IgD-negative memory B cell (primary cell): ENCODE data around the gene SPRING1. TPM values are rescaled to one million over a fixed set of nuclear protein-coding genes. Genes with fewer than 3 reads are reported as not detected.

Experiments
- H3K27ac Mint-ChIP-seq, 3 donors: one replicate each; pipeline ENCODE4 v1.8.0; 2020 to 2022; ENCODE audit warnings: mild to moderate bottlenecking in 3 of 3, mixed read lengths in 3 of 3, moderate library complexity in 1 of 3
- H3K27me3 Mint-ChIP-seq: one replicate; pipeline ENCODE4 v1.8.0; 2021; ENCODE audit warnings: mixed read lengths
- H3K36me3 Mint-ChIP-seq: one replicate; pipeline ENCODE4 v1.8.0; 2020; ENCODE audit warnings: mild to moderate bottlenecking, mixed read lengths
- H3K4me1 Mint-ChIP-seq, 3 donors: one replicate each; pipeline ENCODE4 v1.8.0; 2020 to 2022; ENCODE audit warnings: mixed read lengths in 3 of 3, mild to moderate bottlenecking in 1 of 3
- H3K4me3 Mint-ChIP-seq, 4 donors: one replicate each; pipeline ENCODE4 v1.8.0; 2020 to 2022; ENCODE audit warnings: mild to moderate bottlenecking in 4 of 4, mixed read lengths in 4 of 4, moderate library complexity in 3 of 4
- H3K9me3 Mint-ChIP-seq, 3 donors: one replicate each; pipeline ENCODE4 v1.8.0; 2020 to 2021; ENCODE audit warnings: mixed read lengths in 3 of 3, mild to moderate bottlenecking in 1 of 3
- polyA plus RNA-seq: library from polyadenylated mRNA; unstranded; fragments of 300-500 nt; fragmentation: Illumina TruSeq; gene quantifications from one replicate; pipeline ENCODE4 v1.2.3, GENCODE V29; 2021

Gene SPRING1
- 33.0 TPM for polyA plus RNA-seq

GRCh38 chr12:116737774-116738657, at the start of gene SPRING1, which contains the start of gene RNFT2:
SPRING1 (minus strand) TSS chr12:116738069; CDS start chr12:116737900, 169 bp downstream.
RNFT2 (plus strand) TSS chr12:116738315; CDS start chr12:116740498, 2,183 bp downstream.
- peaks cover 7% of the 10 kb centered on the region for H3K36me3 Mint-ChIP-seq
- H3K27me3 Mint-ChIP-seq: peaks cover 1% of the 10 kb centered on the region
- no peaks in the 10 kb centered on the region for H3K9me3 Mint-ChIP-seq
- peak within 1 kb of the TSS; percentile 90 to 93 (median 90) for H3K27ac Mint-ChIP-seq
- peaks cover 22 to 33% (median 27%) of the 10 kb centered on the region in 3 donors for H3K4me1 Mint-ChIP-seq
- H3K4me3 Mint-ChIP-seq: peak within 1 kb of the TSS; percentile 95 to 99 (median 97)

- H3K4me1 Mint-ChIP-seq: no peaks in the 10 kb centered on the region
- H3K9me3 Mint-ChIP-seq: no peaks in the 10 kb centered on the region
- no peaks in the 10 kb centered on the region for H3K27me3 Mint-ChIP-seq
- no peak overlapping the region for H3K4me3 Mint-ChIP-seq
- H3K27ac Mint-ChIP-seq: no peak overlapping the region
- peaks cover 29% of the 10 kb centered on the region for H3K36me3 Mint-ChIP-seq
Measured at GRCh38 chr12:116784238-116784612, 46.4 kb upstream of the SPRING1 start.

GRCh38 chr12:116783525-116784237, 45.8 kb upstream of the SPRING1 start:
- Mint-ChIP-seq H3K36me3 (peaks cover 33% of the 10 kb centered on the region), H3K4me3 (no peak overlapping the region)

GRCh38 chr12:116780942-116781341, 43.1 kb upstream of the SPRING1 start:
- H3K27ac Mint-ChIP-seq: peak overlapping the region in 1 of 3 donors; percentile 60
- no peaks in the 10 kb centered on the region for H3K9me3 Mint-ChIP-seq
- peaks cover 23% of the 10 kb centered on the region for H3K36me3 Mint-ChIP-seq
- H3K27me3 Mint-ChIP-seq: no peaks in the 10 kb centered on the region
- H3K4me1 Mint-ChIP-seq: no peaks in the 10 kb centered on the region
- peak overlapping the region in 1 of 4 donors; percentile 51 for H3K4me3 Mint-ChIP-seq

More at GRCh38 chr12:116783525-116784237, 45.8 kb upstream of the SPRING1 start:
- Mint-ChIP-seq H3K9me3 (no peaks in the 10 kb centered on the region), H3K4me1 (no peaks in the 10 kb centered on the region), H3K27ac (no peak overlapping the region), H3K27me3 (no peaks in the 10 kb centered on the region)

GRCh38 chr12:116779597-116779996, 41.7 kb upstream of the SPRING1 start:
- Mint-ChIP-seq H3K9me3 (no peaks in the 10 kb centered on the region), H3K36me3 (peaks cover 21% of the 10 kb centered on the region), H3K4me3 (no peak overlapping the region), H3K27ac (no peak overlapping the region), H3K4me1 (no peaks in the 10 kb centered on the region), H3K27me3 (no peaks in the 10 kb centered on the region)

- no peak overlapping the region for H3K4me3 Mint-ChIP-seq
- H3K4me1 Mint-ChIP-seq: no peaks in the 10 kb centered on the region
- H3K27me3 Mint-ChIP-seq: no peaks in the 10 kb centered on the region
- H3K27ac Mint-ChIP-seq: no peak overlapping the region
- H3K9me3 Mint-ChIP-seq: no peaks in the 10 kb centered on the region
- H3K36me3 Mint-ChIP-seq: peaks cover 13% of the 10 kb centered on the region
Measured at GRCh38 chr12:116777245-116777644, 39.4 kb upstream of the SPRING1 start.

GRCh38 chr12:116774020-116774419, 36.2 kb upstream of the SPRING1 start:
- no peaks in the 10 kb centered on the region for H3K9me3 Mint-ChIP-seq
- H3K4me3 Mint-ChIP-seq: no peak overlapping the region
- H3K4me1 Mint-ChIP-seq: no peaks in the 10 kb centered on the region
- peaks cover 6% of the 10 kb centered on the region for H3K36me3 Mint-ChIP-seq
- no peaks in the 10 kb centered on the region for H3K27me3 Mint-ChIP-seq
- H3K27ac Mint-ChIP-seq: peak overlapping the region in 2 of 3 donors; percentile 20 to 78

GRCh38 chr12:116773276-116773731, 35.4 kb upstream of the SPRING1 start:
- no peak overlapping the region for H3K4me3 Mint-ChIP-seq
- no peaks in the 10 kb centered on the region for H3K27me3 Mint-ChIP-seq
- H3K9me3 Mint-ChIP-seq: no peaks in the 10 kb centered on the region
- H3K36me3 Mint-ChIP-seq: peaks cover 4% of the 10 kb centered on the region
- H3K27ac Mint-ChIP-seq: no peak overlapping the region
- H3K4me1 Mint-ChIP-seq: no peaks in the 10 kb centered on the region

- H3K4me1 Mint-ChIP-seq: no peaks in the 10 kb centered on the region
Measured at GRCh38 chr12:116771651-116772050, 33.8 kb upstream of the SPRING1 start.

GRCh38 chr12:116766746-116767145, 28.9 kb upstream of the SPRING1 start:
- H3K36me3 Mint-ChIP-seq: peaks cover 8% of the 10 kb centered on the region
- no peaks in the 10 kb centered on the region for H3K4me1 Mint-ChIP-seq

More at GRCh38 chr12:116771651-116772050, 33.8 kb upstream of the SPRING1 start:
- Mint-ChIP-seq H3K27ac (no peak overlapping the region), H3K4me3 (no peak overlapping the region), H3K36me3 (peaks cover 4% of the 10 kb centered on the region), H3K27me3 (no peaks in the 10 kb centered on the region), H3K9me3 (no peaks in the 10 kb centered on the region)

GRCh38 chr12:116766285-116766684, 28.4 kb upstream of the SPRING1 start:
- no peaks in the 10 kb centered on the region for H3K9me3 Mint-ChIP-seq
- H3K27me3 Mint-ChIP-seq: no peaks in the 10 kb centered on the region
- H3K27ac Mint-ChIP-seq: no peak overlapping the region
- H3K36me3 Mint-ChIP-seq: peaks cover 8% of the 10 kb centered on the region
- H3K4me3 Mint-ChIP-seq: no peak overlapping the region
- H3K4me1 Mint-ChIP-seq: no peaks in the 10 kb centered on the region

More at GRCh38 chr12:116766746-116767145, 28.9 kb upstream of the SPRING1 start:
- no peaks in the 10 kb centered on the region for H3K27me3 Mint-ChIP-seq
- no peak overlapping the region for H3K4me3 Mint-ChIP-seq
- no peaks in the 10 kb centered on the region for H3K9me3 Mint-ChIP-seq
- H3K27ac Mint-ChIP-seq: no peak overlapping the region

GRCh38 chr12:116765271-116765670, 27.4 kb upstream of the SPRING1 start:
- Mint-ChIP-seq H3K4me3 (no peak overlapping the region), H3K4me1 (no peaks in the 10 kb centered on the region), H3K36me3 (peaks cover 12% of the 10 kb centered on the region), H3K9me3 (no peaks in the 10 kb centered on the region), H3K27me3 (no peaks in the 10 kb centered on the region), H3K27ac (peak overlapping the region in 1 of 3 donors; percentile 63)

- no peaks in the 10 kb centered on the region for H3K27me3 Mint-ChIP-seq
- no peak overlapping the region for H3K4me3 Mint-ChIP-seq
- H3K36me3 Mint-ChIP-seq: peaks cover 23% of the 10 kb centered on the region
- H3K4me1 Mint-ChIP-seq: peaks cover 3 to 11% (median 8%) of the 10 kb centered on the region in 3 donors
- H3K9me3 Mint-ChIP-seq: no peaks in the 10 kb centered on the region
- no peak overlapping the region for H3K27ac Mint-ChIP-seq
Measured at GRCh38 chr12:116761499-116761898, 23.6 kb upstream of the SPRING1 start.

- no peaks in the 10 kb centered on the region for H3K27me3 Mint-ChIP-seq
- peak overlapping the region in 1 of 4 donors; percentile 22 for H3K4me3 Mint-ChIP-seq
- H3K9me3 Mint-ChIP-seq: no peaks in the 10 kb centered on the region
- no peak overlapping the region for H3K27ac Mint-ChIP-seq
- H3K36me3 Mint-ChIP-seq: peaks cover 25% of the 10 kb centered on the region
- H3K4me1 Mint-ChIP-seq: peaks cover 3 to 11% (median 8%) of the 10 kb centered on the region in 3 donors
Measured at GRCh38 chr12:116760622-116761020, 22.8 kb upstream of the SPRING1 start.
